ENCODE results near the gene TRIM47. TPM values are rescaled to one million over a fixed set of nuclear protein-coding genes. Genes with fewer than 3 reads are reported as not detected.
A peak's percentile ranks its signal among the peaks of the same experiment; 100 is the strongest.

Gene TRIM47
- total and polyA plus RNA-seq, 2 of the 13 experiments (the other 11 are each of a cell fraction or from before 2014, with no cell fraction given) = 33.5 to 82.0 TPM

DNA sequence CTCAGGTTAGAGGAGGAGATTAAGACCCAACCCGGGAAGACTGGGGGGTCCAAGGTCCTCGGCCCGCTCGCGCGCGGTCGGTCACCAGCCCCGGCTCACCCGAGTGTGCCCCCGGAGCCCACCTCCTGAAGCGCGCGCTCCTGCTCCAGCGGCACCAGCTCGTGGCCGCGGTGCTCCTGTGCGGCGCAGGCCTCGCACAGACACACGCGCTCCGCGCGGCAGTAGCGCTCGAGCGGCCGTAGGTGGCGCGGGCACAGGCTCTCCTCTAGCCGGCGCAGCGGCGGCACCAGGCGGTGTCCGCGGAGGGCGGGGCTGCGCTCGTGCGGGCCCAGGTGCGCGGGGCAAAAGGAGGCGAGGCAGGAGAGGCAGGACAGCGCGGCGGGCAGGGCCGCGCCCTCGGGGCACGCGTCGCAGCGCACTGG lies 618 bp downstream of the TRIM47 start (continued):
- TF ChIP-seq, protein P1, sequence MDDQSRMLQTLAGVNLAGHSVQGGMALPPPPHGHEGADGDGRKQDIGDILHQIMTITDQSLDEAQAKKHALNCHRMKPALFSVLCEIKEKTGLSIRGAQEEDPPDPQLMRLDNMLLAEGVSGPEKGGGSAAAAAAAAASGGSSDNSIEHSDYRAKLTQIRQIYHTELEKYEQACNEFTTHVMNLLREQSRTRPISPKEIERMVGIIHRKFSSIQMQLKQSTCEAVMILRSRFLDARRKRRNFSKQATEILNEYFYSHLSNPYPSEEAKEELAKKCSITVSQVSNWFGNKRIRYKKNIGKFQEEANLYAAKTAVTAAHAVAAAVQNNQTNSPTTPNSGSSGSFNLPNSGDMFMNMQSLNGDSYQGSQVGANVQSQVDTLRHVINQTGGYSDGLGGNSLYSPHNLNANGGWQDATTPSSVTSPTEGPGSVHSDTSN (CRISPR knock-in tag; IDR thresholded peaks at IDR 0.05; ENCODE audit: borderline replicate concordance) = peak; percentile 79; the same call in 1 of the 2 replicates
- TF ChIP-seq, protein P2, sequence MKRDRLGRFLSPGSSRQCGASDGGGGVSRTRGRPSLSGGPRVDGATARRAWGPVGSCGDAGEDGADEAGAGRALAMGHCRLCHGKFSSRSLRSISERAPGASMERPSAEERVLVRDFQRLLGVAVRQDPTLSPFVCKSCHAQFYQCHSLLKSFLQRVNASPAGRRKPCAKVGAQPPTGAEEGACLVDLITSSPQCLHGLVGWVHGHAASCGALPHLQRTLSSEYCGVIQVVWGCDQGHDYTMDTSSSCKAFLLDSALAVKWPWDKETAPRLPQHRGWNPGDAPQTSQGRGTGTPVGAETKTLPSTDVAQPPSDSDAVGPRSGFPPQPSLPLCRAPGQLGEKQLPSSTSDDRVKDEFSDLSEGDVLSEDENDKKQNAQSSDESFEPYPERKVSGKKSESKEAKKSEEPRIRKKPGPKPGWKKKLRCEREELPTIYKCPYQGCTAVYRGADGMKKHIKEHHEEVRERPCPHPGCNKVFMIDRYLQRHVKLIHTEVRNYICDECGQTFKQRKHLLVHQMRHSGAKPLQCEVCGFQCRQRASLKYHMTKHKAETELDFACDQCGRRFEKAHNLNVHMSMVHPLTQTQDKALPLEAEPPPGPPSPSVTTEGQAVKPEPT (CRISPR knock-in tag; IDR thresholded peaks at IDR 0.05; ENCODE audit: low read depth) = no peak
- 0 out of 2 replicates have a peak, but pooled peaks have one; percentile 15 for TF ChIP-seq HMG20B (CRISPR knock-in tag; conservative IDR thresholded peaks at IDR 0.05)
- peak; percentile 32; the same call in 1 of the 2 replicates for TF ChIP-seq MEIS1 (CRISPR knock-in tag; IDR thresholded peaks at IDR 0.05; ENCODE audit: borderline replicate concordance)
- TF ChIP-seq ZNF101 (CRISPR knock-in tag; IDR thresholded peaks at IDR 0.05; ENCODE audit: borderline replicate concordance, low read depth) = peak; percentile 93; the same call in 1 of the 2 replicates
- TF ChIP-seq, protein P3, sequence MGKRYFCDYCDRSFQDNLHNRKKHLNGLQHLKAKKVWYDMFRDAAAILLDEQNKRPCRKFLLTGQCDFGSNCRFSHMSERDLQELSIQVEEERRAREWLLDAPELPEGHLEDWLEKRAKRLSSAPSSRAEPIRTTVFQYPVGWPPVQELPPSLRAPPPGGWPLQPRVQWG (CRISPR knock-in tag; IDR thresholded peaks at IDR 0.05; ENCODE audit: borderline replicate concordance, low read depth) = no peak
- TF ChIP-seq NFIB (CRISPR knock-in tag; IDR thresholded peaks at IDR 0.05; ENCODE audit: borderline replicate concordance) = no peak
- TF ChIP-seq GATAD2A (CRISPR knock-in tag; IDR thresholded peaks at IDR 0.05) = no peak
- no peak for TF ChIP-seq KLF6 (CRISPR knock-in tag; IDR thresholded peaks at IDR 0.05)
- TF ChIP-seq, protein P4, sequence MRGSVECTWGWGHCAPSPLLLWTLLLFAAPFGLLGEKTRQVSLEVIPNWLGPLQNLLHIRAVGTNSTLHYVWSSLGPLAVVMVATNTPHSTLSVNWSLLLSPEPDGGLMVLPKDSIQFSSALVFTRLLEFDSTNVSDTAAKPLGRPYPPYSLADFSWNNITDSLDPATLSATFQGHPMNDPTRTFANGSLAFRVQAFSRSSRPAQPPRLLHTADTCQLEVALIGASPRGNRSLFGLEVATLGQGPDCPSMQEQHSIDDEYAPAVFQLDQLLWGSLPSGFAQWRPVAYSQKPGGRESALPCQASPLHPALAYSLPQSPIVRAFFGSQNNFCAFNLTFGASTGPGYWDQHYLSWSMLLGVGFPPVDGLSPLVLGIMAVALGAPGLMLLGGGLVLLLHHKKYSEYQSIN (CRISPR knock-in tag; IDR thresholded peaks at IDR 0.05; ENCODE audit: borderline replicate concordance) = no peak
- no peak for TF ChIP-seq ZNF775 (CRISPR knock-in tag; IDR thresholded peaks at IDR 0.05; ENCODE audit: borderline replicate concordance)
- no peak for TF ChIP-seq ZNF678 (CRISPR knock-in tag; IDR thresholded peaks at IDR 0.05)
- TF ChIP-seq, protein P5, sequence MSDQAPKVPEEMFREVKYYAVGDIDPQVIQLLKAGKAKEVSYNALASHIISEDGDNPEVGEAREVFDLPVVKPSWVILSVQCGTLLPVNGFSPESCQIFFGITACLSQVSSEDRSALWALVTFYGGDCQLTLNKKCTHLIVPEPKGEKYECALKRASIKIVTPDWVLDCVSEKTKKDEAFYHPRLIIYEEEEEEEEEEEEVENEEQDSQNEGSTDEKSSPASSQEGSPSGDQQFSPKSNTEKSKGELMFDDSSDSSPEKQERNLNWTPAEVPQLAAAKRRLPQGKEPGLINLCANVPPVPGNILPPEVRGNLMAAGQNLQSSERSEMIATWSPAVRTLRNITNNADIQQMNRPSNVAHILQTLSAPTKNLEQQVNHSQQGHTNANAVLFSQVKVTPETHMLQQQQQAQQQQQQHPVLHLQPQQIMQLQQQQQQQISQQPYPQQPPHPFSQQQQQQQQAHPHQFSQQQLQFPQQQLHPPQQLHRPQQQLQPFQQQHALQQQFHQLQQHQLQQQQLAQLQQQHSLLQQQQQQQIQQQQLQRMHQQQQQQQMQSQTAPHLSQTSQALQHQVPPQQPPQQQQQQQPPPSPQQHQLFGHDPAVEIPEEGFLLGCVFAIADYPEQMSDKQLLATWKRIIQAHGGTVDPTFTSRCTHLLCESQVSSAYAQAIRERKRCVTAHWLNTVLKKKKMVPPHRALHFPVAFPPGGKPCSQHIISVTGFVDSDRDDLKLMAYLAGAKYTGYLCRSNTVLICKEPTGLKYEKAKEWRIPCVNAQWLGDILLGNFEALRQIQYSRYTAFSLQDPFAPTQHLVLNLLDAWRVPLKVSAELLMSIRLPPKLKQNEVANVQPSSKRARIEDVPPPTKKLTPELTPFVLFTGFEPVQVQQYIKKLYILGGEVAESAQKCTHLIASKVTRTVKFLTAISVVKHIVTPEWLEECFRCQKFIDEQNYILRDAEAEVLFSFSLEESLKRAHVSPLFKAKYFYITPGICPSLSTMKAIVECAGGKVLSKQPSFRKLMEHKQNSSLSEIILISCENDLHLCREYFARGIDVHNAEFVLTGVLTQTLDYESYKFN (CRISPR knock-in tag; conservative IDR thresholded peaks at IDR 0.05) = no peak
- peak; percentile 98 for TF ChIP-seq ZC3H13 (CRISPR knock-in tag; IDR thresholded peaks at IDR 0.05)
- no peak for TF ChIP-seq ATM (IDR thresholded peaks at IDR 0.05; ENCODE audit: borderline replicate concordance)
- TF ChIP-seq, protein P6, sequence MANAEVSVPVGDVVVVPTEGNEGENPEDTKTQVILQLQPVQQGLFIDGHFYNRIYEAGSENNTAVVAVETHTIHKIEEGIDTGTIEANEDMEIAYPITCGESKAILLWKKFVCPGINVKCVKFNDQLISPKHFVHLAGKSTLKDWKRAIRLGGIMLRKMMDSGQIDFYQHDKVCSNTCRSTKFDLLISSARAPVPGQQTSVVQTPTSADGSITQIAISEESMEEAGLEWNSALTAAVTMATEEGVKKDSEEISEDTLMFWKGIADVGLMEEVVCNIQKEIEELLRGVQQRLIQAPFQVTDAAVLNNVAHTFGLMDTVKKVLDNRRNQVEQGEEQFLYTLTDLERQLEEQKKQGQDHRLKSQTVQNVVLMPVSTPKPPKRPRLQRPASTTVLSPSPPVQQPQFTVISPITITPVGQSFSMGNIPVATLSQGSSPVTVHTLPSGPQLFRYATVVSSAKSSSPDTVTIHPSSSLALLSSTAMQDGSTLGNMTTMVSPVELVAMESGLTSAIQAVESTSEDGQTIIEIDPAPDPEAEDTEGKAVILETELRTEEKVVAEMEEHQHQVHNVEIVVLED (CRISPR knock-in tag; IDR thresholded peaks at IDR 0.05; ENCODE audit: borderline replicate concordance) = no peak
- TF ChIP-seq ZNF33A (CRISPR knock-in tag; IDR thresholded peaks at IDR 0.05; ENCODE audit: borderline replicate concordance) = no peak

All from HepG2 (cell line).